Upper lobe of left lung (tissue), 4 donors: Measurements from ENCODE around the gene CRY1.

Experiments used
- CTCF ChIP-seq, 6 experiments: fragments of 450-650 bp in 4 of 6; fragments of 200-600 bp in 2 of 6; sonication (generic) in 2 of 6; IDR thresholded peaks; one replicate each; pipeline ENCODE4 v1.5.1; 2016 to 2019; ENCODE audit warnings: antibody characterized with exemption in 6 of 6
- POLR2A ChIP-seq, 4 donors: fragments of 450-650 bp; IDR thresholded peaks; one replicate each; pipeline ENCODE4 v1.5.1; 2016 to 2017; ENCODE audit warnings: antibody characterized with exemption in 4 of 4, mild to moderate bottlenecking in 2 of 4
- POLR2AphosphoS5 ChIP-seq, 2 donors: sonication (generic); formaldehyde crosslinking; IDR thresholded peaks; one replicate each; pipeline ENCODE4 v1.5.1; 2017; ENCODE audit warnings: antibody characterized with exemption in 2 of 2

- TF ChIP-seq CTCF (IDR thresholded peaks at IDR 0.05) (no peak), POLR2A (IDR thresholded peaks at IDR 0.05) (no peak), POLR2AphosphoS5 (IDR thresholded peaks at IDR 0.05) (no peak)
These were observed 25.3 kb upstream of the CRY1 start for GRCh38 chr12:107118624-107119023.
